ENCODE results near the gene MAPK11.

GRCh38 chr22:50242406-50242949 is 27.7 kb downstream of the MAPK11 start:
- TF ChIP-seq EZH2 (IDR thresholded peaks at IDR 0.05), result no peak
- no peak for TF ChIP-seq CTCF (IDR thresholded peaks at IDR 0.05)
- TF ChIP-seq EZH2phosphoT487 (IDR thresholded peaks at IDR 0.05), result no peak
